ENCODE results near the gene PTGIS. TPM values are rescaled to one million over a fixed set of nuclear protein-coding genes. Genes with fewer than 3 reads are reported as not detected.

Gene PTGIS
- total RNA-seq, 3 donors from 2014 or later, result 1.6 to 2.4 (median 2.1) TPM

- Mint-ChIP-seq H3K27me3 (ENCODE audit: low read depth) (peaks cover 24% of the 10 kb centered on the region), H3K9me3 (no peaks in the 10 kb centered on the region), H3K4me1 (ENCODE audit: low read depth) (no peaks in the 10 kb centered on the region), H3K4me3 (no peak overlapping the region), H3K36me3 (ENCODE audit: insufficient read depth) (no peaks in the 10 kb centered on the region)
- DNase-seq, result no peak
- no peak for ATAC-seq
Observed at GRCh38 chr20:49461894-49462620, 105.9 kb downstream of the PTGIS start.

GRCh38 chr20:49460916-49461315, 107.0 kb downstream of the PTGIS start:
- H3K4me1 Mint-ChIP-seq (ENCODE audit: low read depth), result no peaks in the 10 kb centered on the region
- no peaks in the 10 kb centered on the region for H3K36me3 Mint-ChIP-seq (ENCODE audit: insufficient read depth)
- H3K27me3 Mint-ChIP-seq (ENCODE audit: low read depth), result peaks cover 32% of the 10 kb centered on the region
- ATAC-seq (no peak), DNase-seq (no peak)
- no peaks in the 10 kb centered on the region for H3K9me3 Mint-ChIP-seq
- H3K4me3 Mint-ChIP-seq, result no peak overlapping the region

- H3K4me3 Mint-ChIP-seq, result no peak overlapping the region
- peaks cover 34% of the 10 kb centered on the region for H3K27me3 Mint-ChIP-seq (ENCODE audit: low read depth)
- no peak for ATAC-seq
- no peaks in the 10 kb centered on the region for H3K9me3 Mint-ChIP-seq
- no peak for DNase-seq
- H3K36me3 Mint-ChIP-seq (ENCODE audit: insufficient read depth), result no peaks in the 10 kb centered on the region
- no peaks in the 10 kb centered on the region for H3K4me1 Mint-ChIP-seq (ENCODE audit: low read depth)
Observed at GRCh38 chr20:49460131-49460530, 107.8 kb downstream of the PTGIS start.

DNA sequence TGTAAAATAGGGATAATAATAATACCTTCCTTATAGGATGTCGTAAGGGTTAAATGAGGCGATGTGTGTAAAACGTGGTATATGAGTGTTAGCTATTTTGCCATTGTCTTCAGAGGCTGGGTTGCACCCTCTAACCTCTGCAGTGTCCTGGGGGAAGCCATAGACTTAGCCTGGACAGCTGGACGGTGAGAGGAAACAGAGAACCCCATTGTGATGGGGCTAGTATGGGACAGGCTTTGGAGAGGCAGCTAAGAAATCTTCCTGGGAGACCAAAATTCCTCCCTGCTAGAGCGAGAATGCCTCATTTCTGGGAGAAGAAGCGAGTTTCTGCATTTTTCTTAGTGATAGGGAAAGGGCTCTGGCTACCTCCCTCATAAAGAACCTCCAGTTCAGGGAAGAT, 108.3 kb downstream of the PTGIS start:
- H3K36me3 Mint-ChIP-seq (ENCODE audit: insufficient read depth), result no peaks in the 10 kb centered on the region
- peaks cover 32% of the 10 kb centered on the region for H3K27me3 Mint-ChIP-seq (ENCODE audit: low read depth)
- H3K4me1 Mint-ChIP-seq (ENCODE audit: low read depth), result no peaks in the 10 kb centered on the region
- DNase-seq (no peak), ATAC-seq (no peak)
- H3K9me3 Mint-ChIP-seq, result no peaks in the 10 kb centered on the region
- H3K4me3 Mint-ChIP-seq, result no peak overlapping the region

DNA sequence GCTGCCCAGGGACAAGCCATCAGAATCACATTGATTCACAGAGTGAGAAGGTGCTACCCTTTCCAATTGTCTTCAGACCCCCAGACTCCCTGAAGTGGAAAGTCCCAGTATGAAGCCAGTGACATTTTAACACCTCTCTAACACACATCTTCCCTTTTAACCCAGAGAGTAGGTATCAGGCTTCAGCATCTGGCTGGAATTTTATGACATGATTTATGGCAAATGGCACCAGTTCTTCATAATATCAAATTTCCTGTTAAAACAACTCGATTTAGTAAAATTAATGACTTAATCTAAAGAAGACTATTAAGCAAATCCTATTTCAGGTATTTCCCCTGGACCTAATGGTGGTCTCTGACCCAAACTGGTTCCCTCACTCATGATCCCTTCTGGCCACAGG, 110.5 kb downstream of the PTGIS start:
- peaks cover 37% of the 10 kb centered on the region for H3K27me3 Mint-ChIP-seq (ENCODE audit: low read depth)
- H3K4me1 Mint-ChIP-seq (ENCODE audit: low read depth), result no peaks in the 10 kb centered on the region
- ATAC-seq (no peak), DNase-seq (no peak)
- H3K4me3 Mint-ChIP-seq, result no peak overlapping the region
- no peaks in the 10 kb centered on the region for H3K9me3 Mint-ChIP-seq
- no peaks in the 10 kb centered on the region for H3K36me3 Mint-ChIP-seq (ENCODE audit: insufficient read depth)

- H3K36me3 Mint-ChIP-seq (ENCODE audit: insufficient read depth), result no peaks in the 10 kb centered on the region
- no peak overlapping the region for H3K4me3 Mint-ChIP-seq
- H3K9me3 Mint-ChIP-seq, result no peaks in the 10 kb centered on the region
- DNase-seq (no peak), ATAC-seq (no peak)
- H3K4me1 Mint-ChIP-seq (ENCODE audit: low read depth), result no peaks in the 10 kb centered on the region
- H3K27me3 Mint-ChIP-seq (ENCODE audit: low read depth), result peaks cover 34% of the 10 kb centered on the region
Observed at GRCh38 chr20:49456646-49457045, 111.3 kb downstream of the PTGIS start.

- Mint-ChIP-seq H3K4me1 (ENCODE audit: low read depth) (no peaks in the 10 kb centered on the region), H3K36me3 (ENCODE audit: insufficient read depth) (no peaks in the 10 kb centered on the region), H3K27me3 (ENCODE audit: low read depth) (peaks cover 26% of the 10 kb centered on the region), H3K9me3 (no peaks in the 10 kb centered on the region), H3K4me3 (no peak overlapping the region)
- DNase-seq (no peak), ATAC-seq (no peak)
Observed at GRCh38 chr20:49455691-49456090, 112.2 kb downstream of the PTGIS start.

Other genes starting within 250 kb of the PTGIS start
- gene KCNB1, start 85.5 kb downstream of the PTGIS start, total RNA-seq, result under 1 TPM in 2 of 3 donors, not detected in 1; 0.05 TPM
- gene B4GALT5, start 145.7 kb upstream of the PTGIS start, total RNA-seq, result 10 to 100 TPM; 41.6 to 51.9 (median 44.5) TPM
- gene SLC9A8, start 244.7 kb upstream of the PTGIS start, total RNA-seq, result 10 to 100 TPM; 11.9 to 16.4 (median 13.2) TPM

Measured in activated T-cell treated with anti-CD3 and anti-CD28 coated beads, Interleukin-2, amount 50 U/mL, for 4 hours (primary cell).